ENCODE measurements around the gene NDUFA7.
"Not testable (repeated sequence)": the region's sequence is repeated elsewhere in the genome, so short reads cannot be mapped to it uniquely, and the experiment has no call there.

The NDUFA7 gene

GRCh38 chr19:8264248-8264647, 56.9 kb downstream of the NDUFA7 start:
- DNase-seq (ENCODE audit: low spot score): not testable (repeated sequence)

DNA sequence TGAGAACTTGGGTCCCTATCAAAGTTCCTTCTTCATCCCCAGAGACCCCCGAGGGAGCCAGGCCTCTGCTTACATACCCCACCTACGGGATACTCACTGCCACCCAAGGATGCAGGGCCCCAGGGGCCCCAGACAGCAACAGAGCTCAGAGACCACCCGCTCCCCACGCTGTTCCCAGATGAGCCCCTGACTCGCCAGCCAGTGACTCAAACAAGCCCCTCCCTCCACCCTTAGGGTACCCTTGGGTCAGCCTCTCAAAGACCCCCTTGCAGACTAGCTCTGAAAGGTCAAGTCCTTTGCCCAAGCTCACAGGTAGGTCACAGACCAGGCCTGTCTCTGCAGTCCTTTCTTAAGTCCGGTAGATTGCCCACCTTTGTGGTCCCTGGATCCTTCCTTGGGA, 58.7 kb downstream of the NDUFA7 start:
- DNase-seq (ENCODE audit: low spot score): no peak

- DNase-seq (ENCODE audit: low spot score): no peak
Measured at GRCh38 chr19:8261881-8262280, 59.3 kb downstream of the NDUFA7 start.

GRCh38 chr19:8261347-8261746, 59.8 kb downstream of the NDUFA7 start:
- no peak for DNase-seq (ENCODE audit: low spot score)
